Trophoblast cell (in vitro differentiated cells and primary cell): ENCODE data around the gene C1orf50.
A peak's percentile ranks its signal among the peaks of the same experiment; 100 is the strongest.
"Not testable (repeated sequence)": the region's sequence is repeated elsewhere in the genome, so short reads cannot be mapped to it uniquely, and the experiment has no call there.

Source experiments
- DNase-seq, 2 donors: peaks; one replicate each; pipeline ENCODE4 v3.0.0-alpha.2; 2016
- H2AFZ ChIP-seq: 2 replicates; pipeline ENCODE4 v1.6.1; 2013; ENCODE audit warnings: low read length, moderate library complexity, mild to moderate bottlenecking; ENCODE audit not compliant: insufficient read depth, poor library complexity
- H2AK5ac ChIP-seq: 2 replicates; pipeline ENCODE4 v1.6.1; 2013; ENCODE audit warnings: mild to moderate bottlenecking, low read length
- H2BK120ac ChIP-seq: 2 replicates; pipeline ENCODE4 v1.6.1; 2013; ENCODE audit warnings: low read length, mild to moderate bottlenecking, moderate library complexity; ENCODE audit not compliant: insufficient read depth, poor library complexity
- H2BK12ac ChIP-seq: 2 replicates; pipeline ENCODE4 v1.6.1; 2013; ENCODE audit warnings: mild to moderate bottlenecking, low read length, moderate library complexity
- H2BK5ac ChIP-seq: 2 replicates; pipeline ENCODE4 v1.6.1; 2013; ENCODE audit warnings: low read length, low read depth, moderate library complexity, mild to moderate bottlenecking; ENCODE audit not compliant: poor library complexity
- H3K14ac ChIP-seq: 2 replicates; pipeline ENCODE4 v1.6.1; 2013; ENCODE audit warnings: mild to moderate bottlenecking, low read length
- H3K18ac ChIP-seq: 2 replicates; pipeline ENCODE4 v1.6.1; 2013; ENCODE audit warnings: mild to moderate bottlenecking, low read length
- H3K23ac ChIP-seq: 2 replicates; pipeline ENCODE4 v1.6.1; 2013; ENCODE audit warnings: low read length
- H3K27ac ChIP-seq: 2 replicates; pipeline ENCODE4 v1.5.1; 2013; ENCODE audit warnings: low read depth, mild to moderate bottlenecking, inconsistent platforms, low read length, moderate library complexity
- H3K27me3 ChIP-seq: 2 replicates; pipeline ENCODE4 v1.6.1; 2013; ENCODE audit warnings: inconsistent platforms, mild to moderate bottlenecking, low read length, moderate library complexity; ENCODE audit not compliant: insufficient read depth
- H3K36me3 ChIP-seq, 2 experiments: 1 replicate in 1 of 2; 2 replicates in 1 of 2; pipeline ENCODE4 v1.6.1; 2013; ENCODE audit warnings: low read length in 2 of 2, mild to moderate bottlenecking in 2 of 2, moderate library complexity in 1 of 2; ENCODE audit not compliant: insufficient read depth in 2 of 2, control insufficient read depth in 1 of 2
- H3K4ac ChIP-seq: 2 replicates; pipeline ENCODE4 v1.6.1; 2013; ENCODE audit warnings: low read depth, mild to moderate bottlenecking, low read length, moderate library complexity
- H3K4me1 ChIP-seq, 2 experiments: 1 replicate in 1 of 2; 2 replicates in 1 of 2; pipeline ENCODE4 v1.6.1; 2013; ENCODE audit warnings: low read length in 2 of 2, mild to moderate bottlenecking in 2 of 2, moderate library complexity in 1 of 2; ENCODE audit not compliant: insufficient read depth in 2 of 2, control insufficient read depth in 1 of 2
- H3K4me2 ChIP-seq: 2 replicates; pipeline ENCODE4 v1.6.1; 2013; ENCODE audit warnings: inconsistent platforms, mild to moderate bottlenecking, low read length, moderate library complexity
- H3K4me3 ChIP-seq: 2 replicates; pipeline ENCODE4 v1.5.1; 2013; ENCODE audit warnings: mild to moderate bottlenecking, low read depth, low read length, inconsistent platforms
- H3K79me1 ChIP-seq: one replicate; pipeline ENCODE4 v1.6.1; 2013; ENCODE audit warnings: low read length
- H3K79me2 ChIP-seq: 2 replicates; pipeline ENCODE4 v1.6.1; 2013; ENCODE audit warnings: low read length, mild to moderate bottlenecking; ENCODE audit not compliant: control insufficient read depth, insufficient read depth, poor library complexity
- H3K9ac ChIP-seq: 2 replicates; pipeline ENCODE4 v1.6.1; 2013; ENCODE audit warnings: mild to moderate bottlenecking, low read length
- H3K9me3 ChIP-seq: 2 replicates; pipeline ENCODE4 v1.6.1; 2013; ENCODE audit warnings: low read depth, mild to moderate bottlenecking, control low read depth, inconsistent platforms, low read length; ENCODE audit not compliant: insufficient read depth
- H4K12ac ChIP-seq: 2 replicates; pipeline ENCODE4 v1.6.1; 2013; ENCODE audit warnings: low read depth, mild to moderate bottlenecking, low read length, moderate library complexity
- H4K8ac ChIP-seq: 2 replicates; pipeline ENCODE4 v1.6.1; 2013; ENCODE audit warnings: low read depth, mild to moderate bottlenecking, low read length, moderate library complexity
- H4K91ac ChIP-seq: one replicate; pipeline ENCODE4 v1.6.1; 2013; ENCODE audit warnings: low read depth, mild to moderate bottlenecking, low read length, moderate library complexity
- WGBS: extraction: QIAGEN DNeasy Blood & Tissue Kit; methylation state at CpG from one replicate; pipeline ENCODE4 v1.1.7; 2013; ENCODE audit warnings: missing lambda C conversion rate; ENCODE audit not compliant: insufficient read length, insufficient coverage; ENCODE audit errors: extremely low coverage; 5-methylcytosine and 5-hydroxymethylcytosine counted together

C1orf50 gene

GRCh38 chr1:42814815-42815214 lies 47.8 kb downstream of the C1orf50 start:
- not testable (repeated sequence) for H3K23ac ChIP-seq, H3K9me3 ChIP-seq, H2BK12ac ChIP-seq, H3K9ac ChIP-seq, H4K91ac ChIP-seq, H3K18ac ChIP-seq, H2BK5ac ChIP-seq, H2AK5ac ChIP-seq, H3K36me3 ChIP-seq, H3K79me2 ChIP-seq, H3K79me1 ChIP-seq, H3K4me3 ChIP-seq, H2BK120ac ChIP-seq, H3K4me1 ChIP-seq, DNase-seq, H3K27me3 ChIP-seq, H3K27ac ChIP-seq, H3K14ac ChIP-seq, H3K4me2 ChIP-seq, H4K8ac ChIP-seq, H2AFZ ChIP-seq, H3K4ac ChIP-seq, H4K12ac ChIP-seq
- WGBS = no CpG with 5 or more reads among the region's 3 CpGs

GRCh38 chr1:42815941-42816584 lies 49.0 kb downstream of the C1orf50 start:
- H3K4me2 ChIP-seq = peak overlapping the region; percentile 75
- no peak for DNase-seq
- no CpG with 5 or more reads among the region's 7 CpGs for WGBS

GRCh38 chr1:42816585-42817439 lies 49.8 kb downstream of the C1orf50 start, which contains the start of the genes ERMAP and SVBP:
ERMAP (plus strand) TSS chr1:42817122; CDS start chr1:42830449, 13,327 bp downstream.
SVBP (minus strand) TSS chr1:42817397; CDS start chr1:42816544, 853 bp downstream.
- H2BK5ac ChIP-seq = peak within 1 kb of the TSS; percentile 93
- no CpG with 5 or more reads among the region's 66 CpGs for WGBS

More at GRCh38 chr1:42815941-42816584, 49.0 kb downstream of the C1orf50 start:
- Histone ChIP-seq H3K27me3 (no peaks in the 10 kb centered on the region), H2BK12ac (no peak overlapping the region), H2AK5ac (peak overlapping the region; percentile 49), H2BK120ac (no peak overlapping the region), H4K91ac (peak overlapping the region; percentile 0), H3K79me2 (peaks cover 7% of the 10 kb centered on the region), H3K23ac (no peak overlapping the region), H3K27ac (peak overlapping the region; percentile 83), H2BK5ac (peak overlapping the region; percentile 6), H3K14ac (no peak overlapping the region), H2AFZ (no peak overlapping the region), H3K18ac (no peak overlapping the region), H3K79me1 (peaks cover 6% of the 10 kb centered on the region), H3K36me3 (no peaks in the 10 kb centered on the region), H4K8ac (peak overlapping the region; percentile 18), H3K4me1 (peaks cover 8% of the 10 kb centered on the region in 2 experiments), H3K9me3 (no peaks in the 10 kb centered on the region), H3K4ac (no peak overlapping the region), H4K12ac (no peak overlapping the region), H3K4me3 (no peak overlapping the region), H3K9ac (peak overlapping the region; percentile 25)

GRCh38 chr1:42817440-42817767 lies 50.4 kb downstream of the C1orf50 start:
- Histone ChIP-seq H3K4ac (no peak overlapping the region), H3K9me3 (no peaks in the 10 kb centered on the region), H3K14ac (no peak overlapping the region)

More at GRCh38 chr1:42816585-42817439, 49.8 kb downstream of the C1orf50 start, which contains the start of the genes ERMAP and SVBP:
- Histone ChIP-seq H3K14ac (peak within 1 kb of the TSS; percentile 90), H3K4ac (peak within 1 kb of the TSS; percentile 92), H4K12ac (peak within 1 kb of the TSS; percentile 87), H3K79me2 (peaks cover 7% of the 10 kb centered on the region), H3K36me3 (no peaks in the 10 kb centered on the region), H3K9ac (peak within 1 kb of the TSS; percentile 99), H3K27ac (peak within 1 kb of the TSS; percentile 100), H2BK12ac (peak within 1 kb of the TSS; percentile 51), H3K4me2 (peak within 1 kb of the TSS; percentile 75), H3K27me3 (no peaks in the 10 kb centered on the region), H3K4me1 (peaks cover 8% of the 10 kb centered on the region in 2 experiments), H3K23ac (no peak within 1 kb of the TSS), H3K9me3 (no peaks in the 10 kb centered on the region), H3K4me3 (peak within 1 kb of the TSS; percentile 94), H2AK5ac (peak within 1 kb of the TSS; percentile 80), H2BK120ac (peak within 1 kb of the TSS; percentile 97), H4K8ac (peak within 1 kb of the TSS; percentile 97), H4K91ac (peak within 1 kb of the TSS; percentile 88), H3K18ac (peak within 1 kb of the TSS; percentile 92), H2AFZ (peak within 1 kb of the TSS; percentile 91), H3K79me1 (peaks cover 6% of the 10 kb centered on the region)
- DNase-seq = peak; percentile 85 to 96

More at GRCh38 chr1:42817440-42817767, 50.4 kb downstream of the C1orf50 start:
- Histone ChIP-seq H3K4me1 (peaks cover 8% of the 10 kb centered on the region in 2 experiments), H4K91ac (no peak overlapping the region), H3K23ac (no peak overlapping the region), H3K36me3 (no peaks in the 10 kb centered on the region), H3K27ac (no peak overlapping the region), H3K4me3 (no peak overlapping the region), H3K9ac (no peak overlapping the region), H2BK12ac (no peak overlapping the region), H2BK5ac (no peak overlapping the region), H3K79me2 (peaks cover 7% of the 10 kb centered on the region), H3K27me3 (no peaks in the 10 kb centered on the region), H2AK5ac (no peak overlapping the region), H3K18ac (no peak overlapping the region), H4K8ac (no peak overlapping the region), H3K79me1 (peaks cover 6% of the 10 kb centered on the region), H2AFZ (no peak overlapping the region), H2BK120ac (no peak overlapping the region), H4K12ac (no peak overlapping the region), H3K4me2 (peak overlapping the region; percentile 61)
- DNase-seq = no peak
- WGBS = no CpG with 5 or more reads among the region's 13 CpGs
